ENCODE results near the gene AFMID. TPM values are rescaled to one million over a fixed set of nuclear protein-coding genes. Genes with fewer than 3 reads are reported as not detected.

AFMID gene
- total and polyA plus RNA-seq, 2 donors (not counting 3 experiments of a cell fraction or from before 2014, with no cell fraction given): 33.5 to 42.9 TPM

DNA sequence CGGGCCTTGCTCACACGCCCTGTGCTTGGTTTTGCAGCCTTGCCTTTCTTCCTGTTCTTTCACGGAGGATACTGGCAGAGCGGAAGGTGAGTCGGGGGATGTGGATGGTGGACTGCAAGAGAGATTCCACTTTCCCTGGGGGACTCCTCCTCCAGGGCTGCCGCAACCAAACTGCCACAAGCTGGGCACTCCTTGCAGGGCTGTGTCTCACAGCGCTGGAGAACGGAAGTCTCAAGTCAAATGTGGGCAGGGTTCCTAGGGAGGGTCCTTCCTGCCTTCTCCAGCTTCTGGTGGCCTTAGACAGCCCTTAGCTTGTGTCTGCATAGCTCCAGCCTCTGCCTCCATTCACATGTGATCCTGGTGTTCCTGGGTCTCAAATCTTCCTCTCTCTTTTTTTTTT is 15.5 kb downstream of the AFMID start:
- no peak for DNase-seq (ENCODE audit: low read depth, low spot score)
- TF ChIP-seq MYC (IDR thresholded peaks at IDR 0.05; ENCODE audit: low read depth, low read length) (no peak), JUN (IDR thresholded peaks at IDR 0.05; ENCODE audit: borderline replicate concordance, insufficient read depth, insufficient read length, low read depth) (no peak), POLR2AphosphoS5 (IDR thresholded peaks at IDR 0.05; ENCODE audit: insufficient read depth, low read depth, low read length) (no peak), FOS (IDR thresholded peaks at IDR 0.05; ENCODE audit: borderline replicate concordance, insufficient read depth, low read length) (no peak), EZH2 (IDR thresholded peaks at IDR 0.05; ENCODE audit: borderline replicate concordance, low read depth, low read length, severe bottlenecking) (no peak), POLR2A (IDR thresholded peaks at IDR 0.05; ENCODE audit: low read depth, low read length) (no peak), GATA2 (IDR thresholded peaks at IDR 0.05; ENCODE audit: insufficient read depth, insufficient read length, low read depth, low read length) (no peak)
- TF ChIP-seq, protein P1, sequence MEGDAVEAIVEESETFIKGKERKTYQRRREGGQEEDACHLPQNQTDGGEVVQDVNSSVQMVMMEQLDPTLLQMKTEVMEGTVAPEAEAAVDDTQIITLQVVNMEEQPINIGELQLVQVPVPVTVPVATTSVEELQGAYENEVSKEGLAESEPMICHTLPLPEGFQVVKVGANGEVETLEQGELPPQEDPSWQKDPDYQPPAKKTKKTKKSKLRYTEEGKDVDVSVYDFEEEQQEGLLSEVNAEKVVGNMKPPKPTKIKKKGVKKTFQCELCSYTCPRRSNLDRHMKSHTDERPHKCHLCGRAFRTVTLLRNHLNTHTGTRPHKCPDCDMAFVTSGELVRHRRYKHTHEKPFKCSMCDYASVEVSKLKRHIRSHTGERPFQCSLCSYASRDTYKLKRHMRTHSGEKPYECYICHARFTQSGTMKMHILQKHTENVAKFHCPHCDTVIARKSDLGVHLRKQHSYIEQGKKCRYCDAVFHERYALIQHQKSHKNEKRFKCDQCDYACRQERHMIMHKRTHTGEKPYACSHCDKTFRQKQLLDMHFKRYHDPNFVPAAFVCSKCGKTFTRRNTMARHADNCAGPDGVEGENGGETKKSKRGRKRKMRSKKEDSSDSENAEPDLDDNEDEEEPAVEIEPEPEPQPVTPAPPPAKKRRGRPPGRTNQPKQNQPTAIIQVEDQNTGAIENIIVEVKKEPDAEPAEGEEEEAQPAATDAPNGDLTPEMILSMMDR (IDR thresholded peaks at IDR 0.05; ENCODE audit: extremely low read depth in 1 of 2, insufficient read depth in 1 of 2, low read depth in 1 of 2, low read length in 2 of 2): no peak
- TF ChIP-seq, protein P2, sequence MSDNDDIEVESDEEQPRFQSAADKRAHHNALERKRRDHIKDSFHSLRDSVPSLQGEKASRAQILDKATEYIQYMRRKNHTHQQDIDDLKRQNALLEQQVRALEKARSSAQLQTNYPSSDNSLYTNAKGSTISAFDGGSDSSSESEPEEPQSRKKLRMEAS (IDR thresholded peaks at IDR 0.05; ENCODE audit: insufficient read depth, insufficient read length): no peak
- no peaks in the 10 kb centered on the region for H3K9me3 ChIP-seq (replicated peaks; ENCODE audit: control insufficient read depth, insufficient read depth, low read length)
- no peak overlapping the region for H3K9ac ChIP-seq (replicated peaks; ENCODE audit: extremely low read depth, insufficient read depth, low read length)
- no peak for FAIRE-seq
- H3K79me2 ChIP-seq (ENCODE audit: control insufficient read depth, insufficient read depth, low read length): no peaks in the 10 kb centered on the region
- ChIA-PET POLR2A (interaction anchor here (0.7 kb wide), 1 partner anchor 1166 kb away, joined by 10 read pairs; no protein-coding TSS in a partner anchor), CTCF (interaction anchor here (0.7 kb wide), 1 partner anchor 862 kb away, joined by 3 read pairs; no protein-coding TSS in a partner anchor)
- BruUV-seq (replicated peaks): no TSS peak
- no peak overlapping the region for H3K4me3 ChIP-seq (replicated peaks in 1 of 3; ENCODE audit: insufficient read depth in 1 of 3, low read depth in 1 of 3, low read length in 3 of 3)
- H2AFZ ChIP-seq (ENCODE audit: low read depth, low read length): no peak overlapping the region
- dilution Hi-C loops (cut with MboI; ENCODE audit: extremely low pct_ligation_motif_present, low sequenced_read_pairs) (no loop called here), intact Hi-C loops (cut with micrococcal nuclease) (no loop called here)
- no peak overlapping the region for H3K4me2 ChIP-seq (ENCODE audit: insufficient read depth, low read length)
- H3K36me3 ChIP-seq (ENCODE audit: control insufficient read depth in 2 of 2, extremely low read depth in 1 of 2, insufficient read depth in 2 of 2, low read length in 2 of 2): peaks cover 0 to 15% of the 10 kb centered on the region in 2 experiments
- H3K9me1 ChIP-seq (replicated peaks; ENCODE audit: control insufficient read depth, extremely low read depth, insufficient read depth, low read length): no peaks in the 10 kb centered on the region
- H3K27ac ChIP-seq (ENCODE audit: insufficient read depth, low read depth, low read length): no peak overlapping the region
- H3K4me1 ChIP-seq (ENCODE audit: control insufficient read depth, extremely low read depth, insufficient read depth, low read length): peaks cover 5% of the 10 kb centered on the region
- no peaks in the 10 kb centered on the region for H4K20me1 ChIP-seq (replicated peaks; ENCODE audit: control insufficient read depth, extremely low read depth, insufficient read depth, low read length)
- no peaks in the 10 kb centered on the region for H3K27me3 ChIP-seq (ENCODE audit: control insufficient read depth in 2 of 2, insufficient read depth in 2 of 2, low read length in 2 of 2)
